ENCODE data around the gene ZMYM3. TPM values are rescaled to one million over a fixed set of nuclear protein-coding genes. Genes with fewer than 3 reads are reported as not detected.

ZMYM3 gene
- total and polyA plus RNA-seq, 2 experiments from 2014 or later: 31.0 to 71.1 TPM

- no peak for DNase-seq (ENCODE audit: low spot score)
- Histone ChIP-seq H2AFZ (no peak overlapping the region), H3K9me2 (ENCODE audit: insufficient read depth) (no peaks in the 10 kb centered on the region), H3F3A (replicated peaks; ENCODE audit: low read depth) (no peaks in the 10 kb centered on the region), H3K4me2 (no peak overlapping the region), H3K79me2 (replicated peaks; ENCODE audit: insufficient read depth) (no peaks in the 10 kb centered on the region), H3K27me3 (ENCODE audit: insufficient read depth) (no peaks in the 10 kb centered on the region), H3K36me3 (ENCODE audit: insufficient read depth) (no peaks in the 10 kb centered on the region), H3K4me1 (ENCODE audit: insufficient read depth) (no peaks in the 10 kb centered on the region), H3K27ac (ENCODE audit: low read depth) (no peak overlapping the region), H4K20me1 (replicated peaks; ENCODE audit: insufficient read depth) (no peaks in the 10 kb centered on the region), H3K4me3 (no peak overlapping the region)
- no peak for ATAC-seq
- Mint-ChIP-seq H3K9me3 (no peaks in the 10 kb centered on the region; the same call in 2 of the 3 replicates), H3K36me3 (ENCODE audit: low read depth) (peaks cover 12% of the 10 kb centered on the region), H3K4me1 (0 out of 3 replicates have a peak, but pooled peaks cover 3% of the 10 kb centered on the region), H3K4me3 (no peak overlapping the region), H3K27ac (no peak overlapping the region), H3K27me3 (ENCODE audit: insufficient read depth, low read depth, poor library complexity) (peaks cover 6% of the 10 kb centered on the region)
- TF ChIP-seq ZNF331 (CRISPR knock-in tag; IDR thresholded peaks at IDR 0.05; ENCODE audit: low read depth): no peak
- TF ChIP-seq STAT1 (IDR thresholded peaks at IDR 0.05; ENCODE audit: unreplicated experiment): no peak
- TF ChIP-seq CREB1 (CRISPR knock-in tag; IDR thresholded peaks at IDR 0.05; ENCODE audit: low read depth): no peak
- TF ChIP-seq ZNF114 (CRISPR knock-in tag; IDR thresholded peaks at IDR 0.05): no peak
Observed at GRCh38 chrX:71235482-71235881, 18.5 kb downstream of the ZMYM3 start.

DNA sequence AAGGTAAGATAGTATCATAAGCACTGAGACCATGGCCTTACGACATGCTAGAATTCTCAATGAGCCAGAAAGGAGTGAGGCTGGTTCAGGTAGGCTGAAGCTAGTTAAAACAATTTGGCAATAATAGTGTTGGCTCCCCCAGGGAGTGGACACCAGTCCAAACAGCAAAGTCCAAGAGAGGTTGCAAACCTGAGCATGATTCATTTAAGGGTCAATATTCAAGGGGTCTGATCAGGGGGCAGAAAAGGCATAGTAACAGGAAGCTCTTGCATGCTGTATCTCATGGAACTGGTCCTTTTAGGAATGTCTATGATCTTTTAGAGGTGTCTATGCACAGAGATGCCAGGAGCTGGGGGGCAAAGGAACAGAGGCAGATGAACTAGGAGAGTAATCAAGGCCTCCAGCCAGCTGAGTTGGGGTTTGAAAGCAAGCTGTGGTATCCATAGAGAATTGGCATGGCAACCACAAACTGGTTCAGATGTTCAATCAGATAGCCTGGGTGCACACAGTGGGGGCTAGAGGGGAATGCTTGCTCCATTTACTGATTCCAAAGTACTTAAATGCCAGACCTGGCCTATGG lies 25.8 kb downstream of the ZMYM3 start:
- Histone ChIP-seq H3K4me3 (no peak overlapping the region), H3K27me3 (ENCODE audit: insufficient read depth) (no peaks in the 10 kb centered on the region), H3K27ac (ENCODE audit: low read depth) (no peak overlapping the region), H3K79me2 (replicated peaks; ENCODE audit: insufficient read depth) (no peaks in the 10 kb centered on the region), H3F3A (replicated peaks; ENCODE audit: low read depth) (no peaks in the 10 kb centered on the region), H2AFZ (no peak overlapping the region), H3K4me1 (ENCODE audit: insufficient read depth) (no peaks in the 10 kb centered on the region), H3K9me2 (ENCODE audit: insufficient read depth) (no peaks in the 10 kb centered on the region), H3K36me3 (ENCODE audit: insufficient read depth) (no peaks in the 10 kb centered on the region), H4K20me1 (replicated peaks; ENCODE audit: insufficient read depth) (no peaks in the 10 kb centered on the region), H3K4me2 (no peak overlapping the region)
- no peak overlapping the region for H3K27ac Mint-ChIP-seq
- H3K36me3 Mint-ChIP-seq (ENCODE audit: low read depth): no peaks in the 10 kb centered on the region
- H3K4me3 Mint-ChIP-seq: no peak overlapping the region
- H3K9me3 Mint-ChIP-seq: no peaks in the 10 kb centered on the region; the same call in 1 of the 3 replicates
- DNase-seq (ENCODE audit: low spot score) (no peak), ATAC-seq (no peak)
- peaks cover 10% of the 10 kb centered on the region for H3K27me3 Mint-ChIP-seq (ENCODE audit: insufficient read depth, low read depth, poor library complexity)
- H3K4me1 Mint-ChIP-seq: peaks cover 28% of the 10 kb centered on the region
- no peak for TF ChIP-seq JUNB (IDR thresholded peaks at IDR 0.05; ENCODE audit: unreplicated experiment)
- no peak for TF ChIP-seq POLR2AphosphoS5 (IDR thresholded peaks at IDR 0.05; ENCODE audit: low read depth)
- no peak for TF ChIP-seq EZH2phosphoT487 (IDR thresholded peaks at IDR 0.05; ENCODE audit: unreplicated experiment)
- TF ChIP-seq ETS1 (IDR thresholded peaks at IDR 0.05): no peak
- no peak for TF ChIP-seq STAT1 (IDR thresholded peaks at IDR 0.05; ENCODE audit: unreplicated experiment)
- TF ChIP-seq REST (IDR thresholded peaks at IDR 0.05; ENCODE audit: unreplicated experiment): no peak
- TF ChIP-seq EZH2 (IDR thresholded peaks at IDR 0.05; ENCODE audit: low read depth, unreplicated experiment): no peak
- TF ChIP-seq ZNF462 (CRISPR knock-in tag; IDR thresholded peaks at IDR 0.05): no peak
- no peak for TF ChIP-seq CREB1 (CRISPR knock-in tag; IDR thresholded peaks at IDR 0.05; ENCODE audit: low read depth)
